Prostate gland (tissue), 2 donors: ENCODE results near the gene ACOXL. TPM values are rescaled to one million over a fixed set of nuclear protein-coding genes. Genes with fewer than 3 reads are reported as not detected.

Experiments
- DNase-seq: peaks from one replicate; pipeline ENCODE4 v3.0.0-alpha.2; 2019; ENCODE audit warnings: low spot score
- H3K27ac ChIP-seq, 2 donors: fragments of 200-600 bp; sonication (generic); 2 replicates each; pipeline ENCODE4 v1.5.1; 2017 to 2019
- H3K27me3 ChIP-seq: fragments of 200-600 bp; sonication (generic); replicated peaks from 2 replicates; pipeline ENCODE4 v1.5.1; 2019; ENCODE audit not compliant: insufficient read depth
- H3K36me3 ChIP-seq, 2 donors: fragments of 200-600 bp; sonication (generic); 1 replicate in 1 of 2; 2 replicates in 1 of 2; pipeline versions ENCODE4 v1.5.1 to v1.8.1; 2017 to 2019
- H3K4me1 ChIP-seq: fragments of 200-600 bp; sonication (generic); replicated peaks from 2 replicates; pipeline ENCODE4 v1.5.1; 2019
- H3K4me3 ChIP-seq, 2 donors: fragments of 200-600 bp; sonication (generic); 2 replicates each; pipeline ENCODE4 v1.5.1; 2017 to 2019
- H3K9me3 ChIP-seq: fragments of 200-600 bp; sonication (generic); 2 replicates; pipeline ENCODE4 v1.5.1; 2017
- CTCF ChIP-seq, 4 experiments: fragments of 200-600 bp in 2 of 4; fragments of 450-650 bp in 2 of 4; sonication (generic) in 2 of 4; IDR thresholded peaks; 1 replicate in 3 of 4; 2 replicates in 1 of 4; pipeline ENCODE4 v1.5.1; 2016 to 2019; ENCODE audit warnings: antibody characterized with exemption in 4 of 4, mild to moderate bottlenecking in 2 of 4, moderate library complexity in 2 of 4
- POLR2A ChIP-seq: fragments of 450-650 bp; IDR thresholded peaks from one replicate; pipeline ENCODE4 v1.6.1; 2016; ENCODE audit warnings: antibody characterized with exemption, mild to moderate bottlenecking
- POLR2AphosphoS5 ChIP-seq: sonication (generic); formaldehyde crosslinking; IDR thresholded peaks from one replicate; pipeline ENCODE4 v1.6.1; 2017; ENCODE audit warnings: antibody characterized with exemption
- WGBS: methylation state at CpG from one replicate; pipeline ENCODE4 v1.1.5; 2018; 5-methylcytosine and 5-hydroxymethylcytosine counted together
- intact Hi-C: fragments of 100-400 bp; cut with DNase I; formaldehyde crosslinking; loops from one replicate; pipeline ENCODE4 v1.14.2; 2022
- total RNA-seq, 2 donors: library from RNA; depleted of rRNA; stranded (reverse); fragments of >200 nt; gene quantifications; one replicate each; pipeline ENCODE4 v1.1.0, GENCODE V29; 2016

Gene ACOXL
- total RNA-seq, 2 donors from 2014 or later = 8.0 to 8.3 TPM

DNA sequence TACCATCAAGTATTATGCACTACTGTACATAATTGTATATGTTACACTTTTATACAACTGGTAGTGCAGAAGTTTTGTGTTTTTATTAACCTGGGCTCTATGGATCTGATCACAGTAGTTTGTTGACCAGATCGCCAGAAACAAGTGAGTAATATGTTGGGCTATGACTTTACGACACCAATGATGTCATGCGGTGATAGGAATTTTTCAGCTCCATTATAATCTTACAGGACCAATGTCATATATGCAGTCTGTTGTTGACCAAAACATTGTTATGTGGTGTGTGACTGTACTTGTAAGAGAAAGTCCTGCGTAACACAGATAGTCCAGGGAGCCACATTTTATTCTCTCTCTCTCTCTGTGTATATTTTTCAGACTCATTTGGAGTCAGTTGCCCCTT lies 4.5 kb upstream of the ACOXL start:
- no peak overlapping the region for H3K4me3 ChIP-seq
- no peaks in the 10 kb centered on the region for H3K4me1 ChIP-seq
- intact Hi-C loops = no loop called here
- no peak overlapping the region for H3K27ac ChIP-seq
- 91% methylated on average over 4 of the region's 4 CpGs for WGBS
- DNase-seq = no peak
- no peaks in the 10 kb centered on the region for H3K9me3 ChIP-seq
- H3K27me3 ChIP-seq = no peaks in the 10 kb centered on the region
- H3K36me3 ChIP-seq = no peaks in the 10 kb centered on the region
- TF ChIP-seq POLR2A (no peak), CTCF (IDR thresholded peaks at IDR 0.05) (no peak), POLR2AphosphoS5 (no peak)

DNA sequence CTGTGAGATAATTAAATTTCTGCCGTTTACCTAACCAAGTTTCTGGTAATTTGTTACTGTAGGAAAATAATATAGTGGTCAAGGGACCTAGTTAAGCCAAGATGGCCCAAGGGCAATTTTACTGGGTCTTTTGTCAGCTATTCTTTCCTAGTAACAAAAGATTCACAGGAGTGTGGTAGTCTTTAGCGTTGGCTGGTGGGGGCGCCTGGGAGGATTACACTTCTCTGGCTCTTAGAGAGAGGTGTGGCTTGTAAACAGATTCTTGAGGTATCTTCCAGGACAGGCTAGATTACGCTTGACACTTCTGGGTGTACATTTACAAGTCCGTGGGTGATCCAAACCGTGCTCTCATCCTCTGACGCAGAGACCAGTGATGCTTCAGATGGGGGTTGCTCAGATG lies 3.3 kb upstream of the ACOXL start:
- WGBS = 59% methylated on average over 7 of the region's 7 CpGs
- no peak for DNase-seq
- no peaks in the 10 kb centered on the region for H3K4me1 ChIP-seq
- no peaks in the 10 kb centered on the region for H3K36me3 ChIP-seq
- no peak overlapping the region for H3K4me3 ChIP-seq
- intact Hi-C loops = no loop called here
- H3K27ac ChIP-seq = no peak overlapping the region
- no peak for TF ChIP-seq CTCF (IDR thresholded peaks at IDR 0.05)
- no peak for TF ChIP-seq POLR2A
- no peak for TF ChIP-seq POLR2AphosphoS5
- H3K9me3 ChIP-seq = no peaks in the 10 kb centered on the region
- H3K27me3 ChIP-seq = no peaks in the 10 kb centered on the region

DNA sequence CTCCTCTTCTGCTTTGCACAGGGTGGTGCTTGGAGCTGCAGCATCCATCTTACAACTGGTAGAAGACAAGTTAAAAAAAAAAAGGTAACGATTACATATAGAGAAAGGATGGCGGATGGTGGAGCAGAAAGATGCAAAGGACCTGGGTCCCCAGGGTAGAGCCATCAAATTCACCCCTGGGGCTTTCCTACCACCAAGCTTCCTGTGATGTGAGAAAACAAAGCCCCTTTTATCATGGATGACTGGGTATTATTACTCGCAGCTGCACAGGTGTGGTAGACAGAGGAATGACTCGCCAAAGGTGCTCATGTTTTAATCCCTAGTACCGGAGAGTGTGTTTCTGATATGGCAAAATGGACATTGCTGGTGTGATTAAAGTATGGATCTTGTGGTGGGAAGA lies 1.3 kb upstream of the ACOXL start:
- H3K4me1 ChIP-seq = no peaks in the 10 kb centered on the region
- H3K4me3 ChIP-seq = no peak overlapping the region
- TF ChIP-seq POLR2AphosphoS5 (no peak), POLR2A (no peak), CTCF (IDR thresholded peaks at IDR 0.05) (no peak)
- H3K27ac ChIP-seq = no peak overlapping the region
- H3K9me3 ChIP-seq = no peaks in the 10 kb centered on the region
- no peaks in the 10 kb centered on the region for H3K36me3 ChIP-seq
- WGBS = 93% methylated on average over 5 of the region's 5 CpGs
- DNase-seq = no peak
- intact Hi-C loops = no loop called here
- no peaks in the 10 kb centered on the region for H3K27me3 ChIP-seq

DNA sequence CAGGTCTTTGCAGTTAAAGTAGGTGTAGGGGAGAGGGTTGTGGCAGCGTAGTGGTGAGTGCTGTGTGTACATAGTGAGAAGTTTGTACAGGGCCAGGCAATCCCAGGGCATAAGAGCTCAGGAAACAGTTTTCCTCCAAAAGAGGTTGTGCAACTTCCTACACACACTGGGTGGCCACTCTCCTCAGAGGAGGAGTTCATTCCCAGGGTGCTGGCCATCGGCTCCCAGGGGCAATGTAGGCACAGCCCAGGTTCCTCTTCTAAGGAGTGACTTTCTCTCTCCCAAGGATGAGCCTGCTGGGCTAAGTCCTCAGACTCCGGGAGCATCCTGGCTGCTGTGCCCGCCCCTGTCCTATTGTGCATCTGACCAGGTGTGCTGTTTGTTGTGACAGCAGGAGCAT lies 3.0 kb downstream of the ACOXL start:
- Histone ChIP-seq H3K4me3 (no peak overlapping the region), H3K36me3 (no peaks in the 10 kb centered on the region), H3K9me3 (no peaks in the 10 kb centered on the region), H3K27ac (no peak overlapping the region), H3K4me1 (no peaks in the 10 kb centered on the region), H3K27me3 (no peaks in the 10 kb centered on the region)
- TF ChIP-seq POLR2AphosphoS5 = no peak
- no peak for TF ChIP-seq CTCF (IDR thresholded peaks at IDR 0.05)
- TF ChIP-seq POLR2A = no peak
- WGBS = 32% methylated on average over 4 of the region's 4 CpGs
- intact Hi-C loops = no loop called here
- DNase-seq = no peak

DNA sequence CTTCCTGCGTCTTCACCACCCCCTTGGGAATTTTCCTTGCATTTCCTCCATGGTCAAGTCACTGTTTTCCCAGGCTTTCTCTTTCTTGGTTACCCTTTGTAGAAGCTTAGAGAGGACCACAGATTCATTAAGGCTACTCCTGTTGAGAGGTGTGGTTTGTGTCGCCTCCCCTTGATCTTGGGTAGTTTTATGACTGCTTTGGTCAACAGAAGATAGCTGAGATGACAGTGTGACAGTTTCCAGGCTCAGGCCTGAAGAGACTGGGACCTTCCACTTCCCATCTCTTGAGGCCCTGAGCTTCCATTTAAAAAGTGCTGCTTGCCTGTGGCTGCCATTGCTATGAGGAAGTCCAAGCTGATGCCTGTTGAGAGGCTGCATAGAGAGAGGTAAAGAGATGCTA lies 5.4 kb downstream of the ACOXL start:
- no peak for TF ChIP-seq POLR2AphosphoS5
- TF ChIP-seq CTCF (IDR thresholded peaks at IDR 0.05) = no peak
- TF ChIP-seq POLR2A = no peak
- Histone ChIP-seq H3K27ac (no peak overlapping the region), H3K4me3 (no peak overlapping the region), H3K27me3 (no peaks in the 10 kb centered on the region), H3K4me1 (no peaks in the 10 kb centered on the region), H3K9me3 (no peaks in the 10 kb centered on the region), H3K36me3 (no peaks in the 10 kb centered on the region)
- intact Hi-C loops = no loop called here
- DNase-seq = no peak
- 81% methylated on average over 2 of the region's 2 CpGs for WGBS
